A172 (cell line): ENCODE data around the gene MAN2B1. TPM values are rescaled to one million over a fixed set of nuclear protein-coding genes. Genes with fewer than 3 reads are reported as not detected.
"Not testable (repeated sequence)": the region's sequence is repeated elsewhere in the genome, so short reads cannot be mapped to it uniquely, and the experiment has no call there.

ENCODE experiments used
- DNase-seq: peaks from one replicate; pipeline ENCODE4 v3.0.0-alpha.2; 2015; ENCODE audit warnings: low spot score
- total RNA-seq: library from RNA; depleted of rRNA; stranded (reverse); fragments of >200 nt; shearing (Covaris generic); gene quantifications from 2 replicates; pipeline ENCODE4 v1.2.3, GENCODE V29; 2014; rRNA removed

MAN2B1 gene
- total RNA-seq, result 45.7 and 65.6 TPM in 2 replicates

- DNase-seq, result peak; percentile 52
These were observed at the start of gene MAN2B1, which contains the start of gene WDR83 for GRCh38 chr19:12666265-12667048. MAN2B1 (minus strand) TSS chr19:12666742; CDS start chr19:12666701, 41 bp downstream. WDR83 (plus strand) TSS chr19:12666807; CDS start chr19:12669791, 2,984 bp downstream.

- DNase-seq, result no peak
These were observed 49.4 kb upstream of the MAN2B1 start for GRCh38 chr19:12715929-12716328.

DNA sequence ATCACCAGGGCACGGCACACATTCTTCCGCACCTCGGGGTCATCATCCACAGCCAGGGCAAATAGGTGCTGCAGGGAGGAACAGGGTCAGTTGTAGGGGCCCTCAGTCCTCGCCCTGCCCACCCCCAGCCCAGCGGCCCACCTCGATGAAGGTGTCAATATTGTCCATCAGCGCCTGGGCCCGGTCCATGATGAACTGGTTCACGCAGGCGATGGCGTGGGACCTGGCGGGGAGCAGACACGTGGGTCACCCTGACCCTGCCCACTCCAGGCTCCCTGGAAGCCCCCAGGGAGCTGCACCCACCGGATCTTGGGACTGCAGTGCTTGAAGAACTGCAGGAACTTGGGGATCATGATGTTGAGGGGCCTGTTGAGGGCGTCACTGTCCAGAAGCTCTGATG is 48.6 kb upstream of the MAN2B1 start:
- no peak for DNase-seq

- not testable (repeated sequence) for DNase-seq
These were observed 46.8 kb upstream of the MAN2B1 start for GRCh38 chr19:12713304-12713703.

DNA sequence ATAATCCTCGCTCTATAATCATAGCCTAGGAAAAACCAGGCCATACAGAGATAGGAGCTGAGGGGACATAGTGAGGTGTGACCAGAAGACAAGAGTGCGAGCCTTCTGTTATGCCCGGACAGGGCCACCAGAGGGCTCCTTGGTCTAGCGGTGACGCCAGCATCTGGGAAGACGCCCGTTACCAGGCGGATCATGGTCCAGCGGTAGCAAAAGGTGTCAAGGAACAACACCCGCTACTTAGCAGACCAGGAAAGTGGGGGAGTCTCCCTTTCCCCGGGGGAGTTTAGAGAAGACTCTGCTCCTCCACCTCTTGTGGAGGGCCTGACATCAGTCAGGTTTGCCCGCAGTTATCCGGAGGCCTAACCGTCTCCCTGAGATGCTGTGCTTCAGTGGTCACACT is 45.5 kb upstream of the MAN2B1 start:
- not testable (repeated sequence) for DNase-seq

DNA sequence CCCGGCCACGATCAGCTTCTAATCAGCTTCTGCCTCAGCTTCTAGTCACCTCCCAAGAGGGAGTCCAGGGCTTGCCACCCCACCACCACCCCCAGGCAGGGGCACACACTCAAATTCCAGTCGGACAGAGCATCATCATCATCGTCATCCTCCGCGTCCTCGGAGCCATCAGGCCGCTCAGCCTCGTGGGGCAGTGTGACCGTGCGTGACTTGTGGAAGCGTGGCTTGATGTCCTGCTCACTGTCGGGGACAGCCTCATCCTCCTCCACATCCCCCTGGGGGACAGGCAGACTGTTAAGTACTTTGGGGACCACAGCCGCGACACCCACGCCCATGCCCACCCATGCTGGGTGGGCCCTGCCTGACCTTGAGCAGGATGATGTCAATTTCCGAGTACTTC is 44.6 kb upstream of the MAN2B1 start:
- no peak for DNase-seq

GRCh38 chr19:12708641-12709040 is 42.1 kb upstream of the MAN2B1 start:
- no peak for DNase-seq

DNA sequence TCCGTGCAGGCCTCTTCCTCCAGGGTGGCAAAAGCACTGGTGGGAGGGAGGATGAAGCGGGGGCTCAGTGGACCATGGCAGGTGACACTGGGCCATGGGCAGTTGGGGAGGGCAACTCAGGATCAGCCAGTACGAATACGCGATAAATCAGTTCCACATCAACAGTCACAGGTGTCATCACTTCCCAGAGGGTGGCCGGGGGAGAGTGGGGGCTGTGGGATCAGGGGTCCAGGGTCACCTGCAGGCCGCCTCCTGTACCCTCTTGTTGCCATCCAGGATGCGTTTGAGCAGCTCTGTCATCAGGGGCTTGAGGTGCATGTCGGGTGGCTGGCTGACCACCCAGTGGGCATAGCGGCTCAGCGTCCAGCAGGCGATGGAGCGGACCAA is 39.8 kb upstream of the MAN2B1 start:
- DNase-seq, result no peak

DNA sequence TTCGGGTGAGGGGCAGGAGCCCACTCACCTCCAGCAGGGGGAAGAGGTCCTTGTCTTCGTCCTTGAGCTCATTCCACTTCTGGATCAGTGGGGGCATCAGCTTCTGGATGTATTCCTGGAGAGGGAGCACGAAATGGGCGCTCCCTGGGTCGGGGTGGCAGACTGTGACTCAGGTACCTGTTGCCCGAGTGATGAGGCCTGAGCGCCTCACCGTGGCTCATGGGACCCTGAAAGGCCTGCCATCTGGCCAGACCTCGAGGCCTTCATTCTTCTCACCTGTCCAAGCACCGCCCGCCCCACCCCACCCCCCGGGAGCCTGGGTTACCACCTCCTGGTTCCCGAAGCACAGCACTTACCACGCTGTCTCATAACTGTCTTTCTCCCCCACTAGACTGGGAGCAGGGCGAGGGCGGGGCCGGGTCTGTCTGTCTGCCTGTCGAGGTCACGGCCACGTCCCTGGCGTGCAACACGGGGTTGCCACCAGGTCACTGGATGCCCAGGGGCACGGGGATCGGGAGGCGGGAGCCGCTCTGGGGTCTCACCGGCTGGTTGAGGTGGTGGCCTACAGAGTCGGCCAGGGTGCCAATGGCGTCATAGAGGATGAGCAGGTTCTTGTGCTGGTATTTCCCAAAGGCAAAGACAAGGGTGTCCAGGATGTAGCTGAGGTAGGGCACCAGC is 39.3 kb upstream of the MAN2B1 start:
- DNase-seq, result no peak

DNA sequence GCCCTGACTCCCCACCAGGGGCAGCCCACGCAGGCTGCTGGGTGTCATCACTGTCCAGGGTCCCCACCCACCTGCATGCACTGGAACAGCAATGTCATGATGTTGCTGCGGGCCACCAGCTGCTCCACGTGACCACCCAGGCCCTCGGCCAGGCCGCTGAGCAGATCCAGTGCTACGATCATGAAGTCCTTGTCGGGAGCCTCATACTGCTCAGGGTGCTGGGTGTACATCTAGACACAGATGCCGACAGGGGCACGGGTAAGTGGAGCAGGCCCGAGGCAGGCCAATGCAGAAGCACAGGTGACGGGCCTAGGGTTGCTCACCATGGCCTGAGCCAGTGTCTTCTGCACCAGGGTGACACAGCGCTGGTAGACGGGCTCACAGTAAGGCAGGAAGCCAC is 38.6 kb upstream of the MAN2B1 start:
- no peak for DNase-seq

GRCh38 chr19:12703046-12703445 is 36.5 kb upstream of the MAN2B1 start:
- DNase-seq, result peak; percentile 68

DNA sequence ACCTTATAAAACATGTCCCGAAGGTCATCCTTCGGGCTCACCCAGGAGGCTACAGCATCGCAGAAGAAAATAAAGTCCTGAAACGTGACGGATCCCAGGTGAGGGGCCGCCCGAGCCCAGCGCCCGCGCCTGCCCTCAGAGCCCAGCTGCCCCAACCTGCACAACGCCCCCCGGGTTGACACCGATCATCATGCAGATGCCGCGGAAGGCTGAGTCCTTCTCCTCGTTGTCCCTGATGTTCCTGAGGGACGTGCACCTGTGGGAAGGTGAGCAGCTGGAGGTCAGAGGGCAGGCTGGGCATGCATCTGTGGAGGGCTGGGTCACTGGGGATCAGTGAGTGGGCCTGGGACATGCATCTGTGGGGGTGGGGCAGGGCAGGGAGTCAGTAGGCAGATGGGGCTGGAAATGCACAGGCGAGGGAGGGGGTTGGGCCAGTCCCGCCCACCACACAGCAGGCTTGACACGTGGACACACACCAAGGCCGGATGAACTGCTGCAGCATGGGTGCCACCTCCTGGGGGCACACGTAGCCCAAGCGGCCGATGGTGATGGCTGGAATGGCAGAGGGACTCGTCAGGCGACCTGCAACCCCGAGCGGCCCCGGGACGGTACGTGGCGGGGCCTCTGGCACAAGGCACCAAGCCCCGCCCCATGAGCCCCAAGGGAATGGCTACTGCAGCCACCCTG is 35.2 kb upstream of the MAN2B1 start:
- DNase-seq, result no peak

- no peak for DNase-seq
These were observed 31.6 kb upstream of the MAN2B1 start for GRCh38 chr19:12698138-12698537.

- not testable (repeated sequence) for DNase-seq
These were observed 30.9 kb upstream of the MAN2B1 start for GRCh38 chr19:12697425-12697824.

DNA sequence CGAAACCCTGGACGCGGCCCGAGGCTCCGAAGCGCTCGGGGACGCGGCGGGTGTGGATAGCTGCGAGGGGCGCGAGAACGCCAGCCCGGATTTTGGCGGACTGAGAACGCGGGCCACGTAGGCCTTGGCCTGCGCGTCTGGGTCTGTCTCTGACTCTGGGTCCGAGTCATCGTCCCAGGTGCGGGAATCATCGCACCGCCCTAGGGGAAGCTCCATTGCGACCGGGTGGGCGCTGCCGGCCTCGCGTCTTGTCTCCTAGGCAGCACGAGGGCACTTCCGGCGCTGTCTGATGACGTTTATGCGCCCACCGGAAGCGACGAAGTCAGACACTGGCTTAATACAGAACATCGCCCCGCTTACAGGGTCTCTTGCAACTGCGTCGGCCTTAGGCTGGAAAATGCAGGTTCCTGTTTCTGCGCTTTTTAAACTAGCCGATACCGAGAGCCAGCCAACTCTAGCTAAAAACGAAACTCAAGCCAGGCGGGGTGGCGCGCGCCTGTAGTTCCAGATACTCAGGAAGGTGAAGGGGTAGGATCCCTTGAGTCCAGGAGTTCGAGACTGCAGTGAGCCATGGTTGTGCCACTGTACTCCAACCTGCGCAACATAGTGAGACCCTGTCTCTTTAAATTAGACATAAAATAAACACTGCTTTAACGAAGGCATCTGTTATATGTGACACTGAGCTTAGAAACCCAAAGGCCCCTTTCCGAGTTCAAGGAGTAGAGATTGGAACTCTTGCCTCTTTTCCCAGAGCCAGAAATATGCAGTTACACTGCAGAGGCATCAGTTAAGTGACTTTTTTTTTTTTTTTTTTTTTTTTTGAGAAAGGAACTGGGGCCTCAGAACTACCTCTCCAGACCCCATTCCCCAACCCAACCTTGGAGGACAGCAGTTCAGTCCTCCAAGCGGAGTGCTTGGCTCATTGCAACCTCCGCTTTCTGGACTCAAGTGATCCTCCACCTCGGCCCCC is 30.1 kb upstream of the MAN2B1 start, which contains the start of gene FBXW9:
TSS of gene FBXW9 (minus strand) at position 266 of the 970 bp plus-strand sequence. CDS start at position 216, 50 bp downstream.
- peak; percentile 90 for DNase-seq

GRCh38 chr19:12695997-12696365 is 29.4 kb upstream of the MAN2B1 start:
- no peak for DNase-seq

DNA sequence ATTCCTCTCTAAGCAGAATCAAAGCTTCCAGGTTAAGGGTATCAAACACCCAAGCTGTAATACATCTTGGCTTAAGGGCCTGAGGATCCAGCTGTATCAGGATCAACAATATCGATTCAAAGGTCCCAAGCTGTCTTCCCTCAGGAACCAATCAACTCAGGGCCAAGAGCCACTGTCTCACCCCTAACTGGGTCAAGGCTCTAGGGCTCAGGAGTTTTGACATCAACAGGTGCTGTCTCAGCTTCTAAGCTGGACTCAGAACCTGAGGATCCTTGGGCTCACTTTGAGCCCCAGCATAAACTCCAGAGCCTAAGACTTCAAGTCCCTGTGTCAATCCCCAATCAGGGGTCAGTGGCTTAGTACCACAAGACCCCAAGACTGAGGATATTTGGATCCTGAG is 29.0 kb upstream of the MAN2B1 start:
- no peak for DNase-seq

GRCh38 chr19:12695096-12695495 is 28.6 kb upstream of the MAN2B1 start:
- no peak for DNase-seq

- DNase-seq, result no peak
These were observed 28.1 kb upstream of the MAN2B1 start for GRCh38 chr19:12694641-12695040.

DNA sequence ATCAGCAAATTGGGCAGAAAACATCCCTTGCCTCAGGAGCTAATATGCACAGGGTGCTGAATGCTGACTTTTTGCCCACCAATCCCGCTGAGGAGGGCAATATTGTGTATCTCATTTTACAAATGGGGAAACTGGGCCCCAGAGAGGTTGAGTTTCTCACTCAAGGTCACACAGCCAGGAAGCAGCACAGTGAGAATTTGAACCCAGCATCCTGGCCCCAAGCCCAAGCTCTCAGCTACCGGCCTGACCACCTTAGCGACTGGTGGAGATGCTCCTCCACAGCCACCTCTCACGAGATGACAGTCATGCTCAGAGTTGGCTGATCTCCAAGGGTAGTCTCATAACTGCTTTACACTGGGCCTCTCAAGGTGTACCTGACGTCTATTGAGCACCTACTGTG is 26.4 kb upstream of the MAN2B1 start:
- DNase-seq, result no peak

DNA sequence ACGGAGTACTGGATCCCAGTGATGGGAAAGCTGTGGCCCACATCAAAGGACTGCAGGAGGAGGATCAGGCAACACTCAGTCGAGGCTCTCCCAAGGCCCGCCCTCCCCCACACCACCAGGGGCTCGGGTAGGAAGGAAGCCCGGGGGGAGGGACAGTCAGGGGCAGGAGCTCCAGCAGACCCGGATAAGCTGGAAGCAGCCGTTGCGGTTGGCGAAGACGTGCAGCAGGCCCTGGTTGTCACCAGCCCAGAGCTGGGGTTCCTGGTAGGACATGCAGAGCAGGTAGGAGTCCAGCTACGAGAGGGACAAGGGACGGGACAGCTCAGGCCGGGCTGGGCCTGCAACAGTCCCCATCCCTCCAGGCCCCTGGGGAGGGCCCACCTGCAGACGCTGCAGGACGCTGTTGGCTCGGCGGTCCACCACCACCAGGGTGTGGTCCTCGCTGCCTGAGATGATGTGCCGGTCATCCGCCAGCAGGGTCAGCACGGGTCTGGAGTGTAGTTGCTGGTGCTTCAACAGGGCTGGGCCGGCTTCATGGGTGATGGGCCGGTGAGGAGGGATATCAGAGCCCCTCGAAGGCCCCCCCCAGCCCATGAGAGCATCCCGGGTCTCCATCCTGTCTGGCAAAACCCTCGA is 23.2 kb upstream of the MAN2B1 start:
- DNase-seq, result no peak
